ENCODE measurements around the gene EQTN. TPM values are rescaled to one million over a fixed set of nuclear protein-coding genes. Genes with fewer than 3 reads are reported as not detected.

Gene EQTN
- total RNA-seq, 1 donor from 2014 or later, result not detected

Other genes with a start within 250 kb of the EQTN start
- 63.0 and 75.4 TPM in 2 replicates for gene TEK, start 187.9 kb downstream of the EQTN start, total RNA-seq
- gene IFNK, start 227.1 kb upstream of the EQTN start, total RNA-seq, result not detected in 2 replicates
- gene MOB3B, start 232.7 kb upstream of the EQTN start, total RNA-seq, result 0.05 and 0.47 TPM in 2 replicates